ENCODE measurements around the gene DNHD1. TPM values are rescaled to one million over a fixed set of nuclear protein-coding genes. Genes with fewer than 3 reads are reported as not detected.
"Not testable (repeated sequence)": the region's sequence is repeated elsewhere in the genome, so short reads cannot be mapped to it uniquely, and the experiment has no call there.

The DNHD1 gene
- total RNA-seq, 4 donors from 2014 or later = 5.9 to 13.6 (median 8.4) TPM

DNA sequence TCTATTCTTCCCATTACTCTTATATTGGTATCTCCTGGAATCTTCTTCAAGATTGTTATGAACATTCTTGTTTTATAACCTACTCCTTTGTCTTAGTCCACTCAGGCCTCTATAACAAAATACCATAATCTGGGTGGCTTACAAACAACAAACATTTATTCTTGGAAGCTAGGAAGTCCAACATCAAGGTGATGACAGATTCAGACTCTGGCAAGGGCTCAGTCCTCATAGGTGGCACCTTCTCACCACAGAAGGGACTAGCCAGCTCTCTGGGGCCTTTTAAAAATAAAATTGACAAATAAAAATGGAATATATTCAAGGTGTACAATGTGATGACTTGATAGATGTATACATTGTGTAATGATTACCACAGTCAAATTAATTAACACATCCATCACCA, 19.8 kb downstream of the DNHD1 start:
- intact Hi-C loops (cut with DNase I; ENCODE audit: low total_unique reads) = no loop called here
- H3K4me3 ChIP-seq (ENCODE audit: low read depth, poor library complexity, severe bottlenecking) = no peak overlapping the region
- TF ChIP-seq, protein P1, sequence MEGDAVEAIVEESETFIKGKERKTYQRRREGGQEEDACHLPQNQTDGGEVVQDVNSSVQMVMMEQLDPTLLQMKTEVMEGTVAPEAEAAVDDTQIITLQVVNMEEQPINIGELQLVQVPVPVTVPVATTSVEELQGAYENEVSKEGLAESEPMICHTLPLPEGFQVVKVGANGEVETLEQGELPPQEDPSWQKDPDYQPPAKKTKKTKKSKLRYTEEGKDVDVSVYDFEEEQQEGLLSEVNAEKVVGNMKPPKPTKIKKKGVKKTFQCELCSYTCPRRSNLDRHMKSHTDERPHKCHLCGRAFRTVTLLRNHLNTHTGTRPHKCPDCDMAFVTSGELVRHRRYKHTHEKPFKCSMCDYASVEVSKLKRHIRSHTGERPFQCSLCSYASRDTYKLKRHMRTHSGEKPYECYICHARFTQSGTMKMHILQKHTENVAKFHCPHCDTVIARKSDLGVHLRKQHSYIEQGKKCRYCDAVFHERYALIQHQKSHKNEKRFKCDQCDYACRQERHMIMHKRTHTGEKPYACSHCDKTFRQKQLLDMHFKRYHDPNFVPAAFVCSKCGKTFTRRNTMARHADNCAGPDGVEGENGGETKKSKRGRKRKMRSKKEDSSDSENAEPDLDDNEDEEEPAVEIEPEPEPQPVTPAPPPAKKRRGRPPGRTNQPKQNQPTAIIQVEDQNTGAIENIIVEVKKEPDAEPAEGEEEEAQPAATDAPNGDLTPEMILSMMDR (IDR thresholded peaks at IDR 0.05) = no peak
- TF ChIP-seq POLR2A (IDR thresholded peaks at IDR 0.05) = no peak
- no peak for DNase-seq (ENCODE audit: low spot score in 2 of 2)

DNA sequence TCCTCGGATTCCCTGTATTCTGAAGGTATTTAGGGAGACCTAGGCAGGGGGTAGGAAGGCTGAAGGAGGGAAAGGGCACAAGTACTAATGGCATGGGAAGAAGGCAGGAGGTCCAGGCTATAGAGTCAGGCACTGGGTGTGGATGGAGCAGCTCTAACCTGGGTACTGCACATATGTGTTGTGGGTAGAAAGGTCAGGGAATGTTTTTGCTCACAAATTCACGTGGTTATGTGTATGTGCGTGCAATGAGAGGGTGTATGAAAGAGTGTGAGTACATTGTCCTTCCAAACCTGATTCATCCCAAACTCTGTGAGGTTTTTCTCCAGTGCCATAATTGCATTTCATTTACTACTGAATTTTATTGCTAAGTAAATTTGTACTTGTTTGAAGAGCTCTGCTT, 23.2 kb downstream of the DNHD1 start:
- TF ChIP-seq POLR2A (IDR thresholded peaks at IDR 0.05) = no peak
- TF ChIP-seq, protein P1 (IDR thresholded peaks at IDR 0.05) = no peak
- WGBS, 2 donors = 88 to 93% methylated on average over 3 of the region's 3 CpGs
- intact Hi-C loops (cut with DNase I; ENCODE audit: low total_unique reads) = no loop called here
- DNase-seq (ENCODE audit: low spot score in 2 of 2) = no peak
- no peak overlapping the region for H3K4me3 ChIP-seq (ENCODE audit: low read depth, poor library complexity, severe bottlenecking)

DNA sequence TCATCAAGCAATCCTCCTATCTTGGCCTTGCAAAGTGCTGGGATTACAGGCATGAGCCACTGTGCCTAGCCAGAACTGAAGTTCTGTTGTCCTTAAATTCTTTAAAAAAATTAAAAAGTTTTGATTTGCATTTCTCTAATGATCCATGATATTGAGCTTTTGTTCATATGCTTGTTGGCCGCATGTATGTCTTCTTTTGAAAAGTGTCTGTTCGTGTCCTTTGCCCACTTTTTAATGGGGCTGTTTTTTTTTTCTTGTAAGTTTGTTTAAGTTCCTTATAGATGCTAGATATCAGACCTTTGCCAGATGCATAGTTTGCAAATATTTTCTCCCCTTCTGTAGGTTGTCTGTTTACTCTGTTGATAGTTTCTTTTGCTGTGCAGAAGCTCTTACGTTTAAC, 24.9 kb downstream of the DNHD1 start:
- WGBS, 2 donors = 97 to 98% methylated on average over 3 of the region's 3 CpGs
- DNase-seq (ENCODE audit: low spot score in 2 of 2); H3K4me3 ChIP-seq (ENCODE audit: low read depth, poor library complexity, severe bottlenecking); intact Hi-C loops (cut with DNase I; ENCODE audit: low total_unique reads): not testable (repeated sequence)

DNA sequence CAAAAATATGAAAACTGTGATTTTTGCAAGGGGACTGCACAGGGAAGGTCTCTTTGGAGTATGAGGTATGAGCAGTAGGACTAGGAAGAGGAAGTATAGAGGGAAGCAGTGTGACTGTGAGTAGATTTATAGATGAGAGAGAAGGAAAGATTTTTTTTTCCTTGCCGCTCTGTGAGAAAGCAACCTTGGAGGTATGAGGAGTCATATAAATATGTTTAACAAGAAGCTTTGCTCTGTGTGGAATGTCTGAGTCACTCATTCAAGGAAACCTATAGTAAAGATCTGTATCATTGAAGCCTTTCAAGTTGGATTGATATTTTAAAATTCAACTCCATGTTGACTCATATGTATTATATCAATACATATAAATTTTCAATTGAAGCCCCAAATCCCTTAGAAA, 26.2 kb downstream of the DNHD1 start:
- 2 to 73% methylated on average over 1 of the region's 1 CpG for WGBS, 2 donors
- TF ChIP-seq, protein P1 (IDR thresholded peaks at IDR 0.05) = no peak
- TF ChIP-seq POLR2A (IDR thresholded peaks at IDR 0.05) = no peak
- intact Hi-C loops (cut with DNase I; ENCODE audit: low total_unique reads) = no loop called here
- H3K4me3 ChIP-seq (ENCODE audit: low read depth, poor library complexity, severe bottlenecking) = no peak overlapping the region
- no peak for DNase-seq (ENCODE audit: low spot score in 2 of 2)

DNA sequence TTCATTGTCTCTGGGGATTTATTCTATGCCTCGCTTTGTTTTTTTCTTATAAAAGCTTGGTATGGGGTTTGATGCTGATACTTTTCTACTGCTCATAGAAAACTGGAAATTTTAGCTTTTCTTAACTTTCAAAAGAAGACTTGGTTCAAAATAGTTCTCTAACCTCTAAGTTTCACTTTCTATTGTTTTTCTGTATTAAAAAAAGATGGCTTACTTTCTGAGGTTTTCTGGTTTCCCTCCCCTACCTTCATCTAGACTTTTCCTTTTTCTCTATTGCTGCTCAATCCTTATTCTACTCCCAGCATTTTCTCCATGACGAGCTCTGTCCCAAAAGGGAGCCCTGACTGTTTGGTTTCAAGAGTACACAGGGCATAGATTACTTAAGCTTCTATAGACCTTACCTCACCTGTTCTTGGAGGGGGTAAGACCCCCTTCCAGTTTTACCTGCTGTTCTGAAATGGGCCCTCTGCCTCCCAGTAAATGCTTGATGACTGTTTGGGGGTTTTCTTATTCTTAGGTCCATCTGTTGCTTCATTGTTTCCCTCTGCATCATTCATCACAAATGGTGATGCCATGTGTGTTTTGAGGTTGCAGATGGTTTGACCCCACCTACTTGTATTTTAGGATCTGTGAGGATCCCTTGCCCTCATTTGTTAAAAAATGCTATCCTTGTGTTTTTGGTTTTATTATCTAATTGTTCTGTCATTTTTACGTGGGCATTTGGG, 29.5 kb downstream of the DNHD1 start:
- TF ChIP-seq POLR2A (IDR thresholded peaks at IDR 0.05) = no peak
- TF ChIP-seq, protein P1 (IDR thresholded peaks at IDR 0.05) = no peak
- DNase-seq (ENCODE audit: low spot score in 2 of 2) = no peak
- no peak overlapping the region for H3K4me3 ChIP-seq (ENCODE audit: low read depth, poor library complexity, severe bottlenecking)
- intact Hi-C loops (cut with DNase I; ENCODE audit: low total_unique reads) = no loop called here
- WGBS, 2 donors = 79 to 89% methylated on average over 3 of the region's 3 CpGs

DNA sequence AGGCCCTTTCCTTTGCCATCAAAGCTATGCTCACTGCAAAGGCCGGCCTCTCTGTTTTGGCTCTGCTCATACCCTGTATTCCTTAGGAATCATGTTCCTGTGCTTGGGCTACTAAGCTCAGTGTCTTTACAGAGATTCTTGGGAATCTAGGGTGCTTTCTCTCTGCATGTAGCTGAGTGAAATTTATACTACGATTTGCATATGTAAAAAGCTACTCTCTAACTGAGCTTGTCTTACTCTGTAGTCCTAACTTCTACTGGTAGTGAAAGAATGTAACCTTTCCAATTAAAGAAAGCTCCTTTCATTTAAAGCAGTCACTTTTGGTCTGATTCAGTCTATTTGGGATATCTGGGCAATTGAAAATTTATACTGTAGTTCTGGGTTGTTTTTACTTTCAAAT, 32.2 kb downstream of the DNHD1 start:
- TF ChIP-seq, protein P1 (IDR thresholded peaks at IDR 0.05) = no peak
- no peak for TF ChIP-seq POLR2A (IDR thresholded peaks at IDR 0.05)
- H3K4me3 ChIP-seq (ENCODE audit: low read depth, poor library complexity, severe bottlenecking) = no peak overlapping the region
- DNase-seq (ENCODE audit: low spot score in 2 of 2) = no peak
- WGBS, 2 donors = 86 to 95% methylated on average over 2 of the region's 2 CpGs
- intact Hi-C loops (cut with DNase I; ENCODE audit: low total_unique reads) = no loop called here
